K562 (cell line): ENCODE measurements around the gene PRDM16. TPM values are rescaled to one million over a fixed set of nuclear protein-coding genes. Genes with fewer than 3 reads are reported as not detected.

ENCODE experiments used
- ATAC-seq: fragments of 200-7000 bp; cut with Tn5 transposase; 3 replicates; pipeline ENCODE4 v1.9.1; 2020; ENCODE audit warnings: moderate library complexity
- BruUV-seq: library from RNA; stranded (reverse); fragments of 400-500 nt; replicated peaks from 2 replicates; lab custom pipeline; 2021; lab: Mats Ljungman, UMichigan
- CTCF ChIA-PET: fragments of 300-600 bp; formaldehyde crosslinking; extraction: SDS; loops from one replicate; lab custom pipeline; 2021; ENCODE audit warnings: low intra/inter-chr PET ratio; lab: Yijun Ruan, JAX
- POLR2A ChIA-PET: fragments of 300-600, 350-650 bp; sonication (Branson Sonifier 250); formaldehyde crosslinking; extraction: SDS; loops from one replicate; lab custom pipeline; 2021; ENCODE audit warnings: antibody characterized with exemption, inconsistent platforms; lab: Yijun Ruan, JAX
- DNase-seq, 4 experiments: peaks; one replicate each; pipeline versions ENCODE4 v3.0.0 to v3.0.0-alpha.2; 2011 to 2018; ENCODE audit warnings: low spot score in 3 of 4, mixed read lengths in 3 of 4; ENCODE audit errors: extremely low read depth in 1 of 4
- FAIRE-seq: peaks from 2 replicates; lab custom pipeline; 2011; peaks lifted over from hg19 to GRCh38; lab: Jason Lieb, UNC
- H2AFZ ChIP-seq: 2 replicates; pipeline ENCODE4 v1.6.0; 2011; ENCODE audit warnings: low read depth, low read length, control low read depth, inconsistent platforms
- H3K27ac ChIP-seq: fragments of 200-600 bp; 3 replicates; pipeline ENCODE4 v1.8.0; 2011; ENCODE audit warnings: low read depth, mild to moderate bottlenecking, control low read depth, inconsistent platforms, low read length, moderate library complexity, mixed read lengths; ENCODE audit errors: extremely low read depth
- H3K27me3 ChIP-seq, 2 experiments: fragments of 300-600 bp in 1 of 2; 2 replicates in 1 of 2; 3 replicates in 1 of 2; pipeline versions ENCODE4 v1.6.0 to v1.8.0; 2011; ENCODE audit warnings: inconsistent platforms in 2 of 2, low read length in 2 of 2, mild to moderate bottlenecking in 1 of 2, mixed read lengths in 1 of 2, moderate library complexity in 1 of 2; ENCODE audit not compliant: control insufficient read depth in 2 of 2, insufficient read depth in 2 of 2
- H3K36me3 ChIP-seq: fragments of 300-600 bp; 3 replicates; pipeline ENCODE4 v1.8.0; 2011; ENCODE audit warnings: mild to moderate bottlenecking, low read length, inconsistent platforms; ENCODE audit not compliant: control insufficient read depth, insufficient read depth
- H3K4me1 ChIP-seq, 2 experiments: fragments of 200-600 bp in 1 of 2; replicated peaks in 1 of 2; 2 replicates in 1 of 2; 3 replicates in 1 of 2; pipeline versions ENCODE4 v1.5.1 to v1.8.0; 2011; ENCODE audit warnings: inconsistent platforms in 2 of 2, low read length in 2 of 2, mild to moderate bottlenecking in 1 of 2, mixed read lengths in 1 of 2, moderate library complexity in 1 of 2; ENCODE audit not compliant: control insufficient read depth in 2 of 2, insufficient read depth in 2 of 2
- H3K4me2 ChIP-seq: 2 replicates; pipeline ENCODE4 v1.6.1; 2011; ENCODE audit warnings: low read length, control low read depth, inconsistent platforms, mixed read lengths; ENCODE audit not compliant: insufficient read depth
- H3K4me3 ChIP-seq: fragments of 200-600 bp; sonication (generic), shearing (Covaris generic); 2 replicates; pipeline ENCODE4 v1.5.1; 2016; ENCODE audit warnings: control low read depth, inconsistent platforms
- H3K79me2 ChIP-seq: fragments of 200-600 bp; 3 replicates; pipeline ENCODE4 v1.8.0; 2011; ENCODE audit warnings: low read length, inconsistent platforms; ENCODE audit not compliant: control insufficient read depth, insufficient read depth
- H3K9ac ChIP-seq, 2 experiments: 2 replicates each; pipeline versions ENCODE4 v1.6.0 to v1.6.1; 2011; ENCODE audit warnings: low read depth in 2 of 2, low read length in 2 of 2, control low read depth in 1 of 2, inconsistent platforms in 1 of 2, mild to moderate bottlenecking in 1 of 2, mixed read lengths in 1 of 2; ENCODE audit not compliant: insufficient read depth in 1 of 2
- H3K9me1 ChIP-seq: one replicate; pipeline ENCODE4 v1.6.0; 2011; ENCODE audit warnings: inconsistent platforms, mild to moderate bottlenecking, low read length, moderate library complexity; ENCODE audit not compliant: control insufficient read depth, insufficient read depth
- H3K9me3 ChIP-seq: replicated peaks from 2 replicates; pipeline ENCODE4 v1.5.1; 2011; ENCODE audit warnings: low read depth, low read length, inconsistent platforms; ENCODE audit not compliant: control insufficient read depth, insufficient read depth
- H4K20me1 ChIP-seq: replicated peaks from 2 replicates; pipeline ENCODE4 v1.6.1; 2011; ENCODE audit warnings: low read length, inconsistent platforms, mixed read lengths; ENCODE audit not compliant: control insufficient read depth, insufficient read depth
- FOXA3 ChIP-seq, 2 experiments: fragments of 450-650 bp in 1 of 2; sonication (generic) in 1 of 2; formaldehyde crosslinking; IDR thresholded peaks in 1 of 2; conservative IDR thresholded peaks in 1 of 2; 2 replicates each; pipeline versions ENCODE4 v1.4.0 to v1.8.0; 2020 to 2022; ENCODE audit warnings: mild to moderate bottlenecking in 2 of 2, missing genetic modification reagents in 1 of 2
- GABPB1 ChIP-seq: sonication (generic); formaldehyde crosslinking; IDR thresholded peaks from 2 replicates; pipeline ENCODE4 v1.8.0; 2022; ENCODE audit warnings: mild to moderate bottlenecking, missing genetic modification reagents
- NFE2L1 ChIP-seq: fragments of 450-650 bp; IDR thresholded peaks from 2 replicates; pipeline ENCODE4 v1.6.1; 2016; ENCODE audit warnings: missing genetic modification characterization, low read depth, mild to moderate bottlenecking, missing compliant biosample characterization, moderate library complexity, borderline replicate concordance
- SMAD4 ChIP-seq: fragments of 250-450 bp; sonication (Bioruptor Pico); conservative IDR thresholded peaks from 2 replicates; pipeline ENCODE4 v1.8.0; 2021; ENCODE audit warnings: inconsistent platforms, mild to moderate bottlenecking, moderate library complexity
- ZEB2 ChIP-seq: fragments of 450-650 bp; IDR thresholded peaks from 2 replicates; pipeline ENCODE4 v1.6.1; 2016
- ZNF143 ChIP-seq: sonication (generic); formaldehyde crosslinking; IDR thresholded peaks from 2 replicates; pipeline ENCODE4 v1.9.0; 2022; ENCODE audit warnings: mild to moderate bottlenecking, missing genetic modification reagents
- ZNF253 ChIP-seq: fragments of 250-450 bp; sonication (Bioruptor Pico); conservative IDR thresholded peaks from 2 replicates; pipeline ENCODE4 v1.6.1; 2021; ENCODE audit warnings: mild to moderate bottlenecking
- ZNF668 ChIP-seq: fragments of 250-450 bp; sonication (Bioruptor Pico); IDR thresholded peaks from 2 replicates; pipeline ENCODE4 v1.8.0; 2022; ENCODE audit warnings: mild to moderate bottlenecking, inconsistent platforms
- WGBS: fragments of 100-300 bp; shearing (Covaris generic); methylation state at CpG from one replicate; pipeline ENCODE4 v1.1.6; 2016; ENCODE audit warnings: low coverage, mixed read lengths; ENCODE audit not compliant: insufficient coverage; ENCODE audit errors: missing lambda C conversion rate; 5-methylcytosine and 5-hydroxymethylcytosine counted together
- in situ Hi-C: fragments of 300-500 bp; cut with MboI; formaldehyde crosslinking; loops from 4 replicates; pipeline ENCODE4 v1.15.0; 2018; ENCODE audit warnings: inconsistent platforms, mixed read lengths
- intact Hi-C: fragments of 100-400 bp; cut with micrococcal nuclease; formaldehyde crosslinking; loops from 2 replicates; pipeline ENCODE4 v1.14.2; 2022
- polyA plus RNA-seq, 8 experiments: library from polyadenylated mRNA; depleted of rRNA in 4 of 8; stranded (reverse) in 5 of 8; unstranded in 3 of 8; fragments of >200 nt; fragmentation: Nextera tagmentation in 2 of 8; fragmentation: Illumina TruSeq in 1 of 8; extraction: Ambion mirVana in 2 of 8; extraction: Trizol in 1 of 8; gene quantifications; 2 replicates each; pipeline versions ENCODE4 v1.2.1 to v1.2.3, GENCODE V29; 2011 to 2014; ENCODE audit warnings: inconsistent platforms in 1 of 8, missing spikeins in 1 of 8
- total RNA-seq, 7 experiments: library from RNA; depleted of rRNA in 6 of 7; stranded (reverse); fragments of >200 nt in 6 of 7; fragmentation: Illumina TruSeq in 2 of 7; extraction: Trizol in 2 of 7; gene quantifications; 2 replicates each; pipeline versions ENCODE4 v1.2.1 to v1.2.3, GENCODE V29; 2011 to 2021; ENCODE audit warnings: low replicate concordance in 1 of 7
- TF ChIP-seq, protein P1 (sequence below): fragments of 450-650 bp; IDR thresholded peaks from 2 replicates; pipeline ENCODE4 v1.6.1; 2017; ENCODE audit warnings: antibody characterized with exemption, mild to moderate bottlenecking

PRDM16 gene
- total and polyA plus RNA-seq, 9 of the 15 experiments (the other 6 are each of a cell fraction or from before 2014, with no cell fraction given): 0.10 to 0.27 TPM; not detected in 7

GRCh38 chr1:3267550-3268270, 198.7 kb downstream of the PRDM16 start:
- no peaks in the 10 kb centered on the region for H3K79me2 ChIP-seq
- in situ Hi-C loops (no loop called here), intact Hi-C loops (no loop called here)
- no TSS peak for BruUV-seq
- WGBS: under 1% methylated on average over 43 of the region's 43 CpGs
- H3K9me3 ChIP-seq: no peaks in the 10 kb centered on the region
- H3K4me3 ChIP-seq: no peak overlapping the region
- TF ChIP-seq ZNF253 (CRISPR knock-in tag) (no peak), GABPB1 (CRISPR knock-in tag) (no peak), FOXA3 (CRISPR knock-in tag; conservative IDR thresholded peaks at IDR 0.05 in 1 of 2, IDR thresholded peaks at IDR 0.05 in 1 of 2) (no peak), ZNF143 (CRISPR knock-in tag) (no peak), NFE2L1 (no peak), ZNF668 (CRISPR knock-in tag) (no peak), ZEB2 (no peak), SMAD4 (CRISPR knock-in tag) (no peak)
- TF ChIP-seq, protein P1, sequence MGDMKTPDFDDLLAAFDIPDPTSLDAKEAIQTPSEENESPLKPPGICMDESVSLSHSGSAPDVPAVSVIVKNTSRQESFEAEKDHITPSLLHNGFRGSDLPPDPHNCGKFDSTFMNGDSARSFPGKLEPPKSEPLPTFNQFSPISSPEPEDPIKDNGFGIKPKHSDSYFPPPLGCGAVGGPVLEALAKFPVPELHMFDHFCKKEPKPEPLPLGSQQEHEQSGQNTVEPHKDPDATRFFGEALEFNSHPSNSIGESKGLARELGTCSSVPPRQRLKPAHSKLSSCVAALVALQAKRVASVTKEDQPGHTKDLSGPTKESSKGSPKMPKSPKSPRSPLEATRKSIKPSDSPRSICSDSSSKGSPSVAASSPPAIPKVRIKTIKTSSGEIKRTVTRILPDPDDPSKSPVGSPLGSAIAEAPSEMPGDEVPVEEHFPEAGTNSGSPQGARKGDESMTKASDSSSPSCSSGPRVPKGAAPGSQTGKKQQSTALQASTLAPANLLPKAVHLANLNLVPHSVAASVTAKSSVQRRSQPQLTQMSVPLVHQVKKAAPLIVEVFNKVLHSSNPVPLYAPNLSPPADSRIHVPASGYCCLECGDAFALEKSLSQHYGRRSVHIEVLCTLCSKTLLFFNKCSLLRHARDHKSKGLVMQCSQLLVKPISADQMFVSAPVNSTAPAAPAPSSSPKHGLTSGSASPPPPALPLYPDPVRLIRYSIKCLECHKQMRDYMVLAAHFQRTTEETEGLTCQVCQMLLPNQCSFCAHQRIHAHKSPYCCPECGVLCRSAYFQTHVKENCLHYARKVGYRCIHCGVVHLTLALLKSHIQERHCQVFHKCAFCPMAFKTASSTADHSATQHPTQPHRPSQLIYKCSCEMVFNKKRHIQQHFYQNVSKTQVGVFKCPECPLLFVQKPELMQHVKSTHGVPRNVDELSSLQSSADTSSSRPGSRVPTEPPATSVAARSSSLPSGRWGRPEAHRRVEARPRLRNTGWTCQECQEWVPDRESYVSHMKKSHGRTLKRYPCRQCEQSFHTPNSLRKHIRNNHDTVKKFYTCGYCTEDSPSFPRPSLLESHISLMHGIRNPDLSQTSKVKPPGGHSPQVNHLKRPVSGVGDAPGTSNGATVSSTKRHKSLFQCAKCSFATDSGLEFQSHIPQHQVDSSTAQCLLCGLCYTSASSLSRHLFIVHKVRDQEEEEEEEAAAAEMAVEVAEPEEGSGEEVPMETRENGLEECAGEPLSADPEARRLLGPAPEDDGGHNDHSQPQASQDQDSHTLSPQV: no peak
- POLR2A ChIA-PET: interaction anchor here (1.2 kb wide), 1 partner anchor 33 kb away, joined by 5 read pairs; no protein-coding TSS in a partner anchor
- H3K27me3 ChIP-seq: peaks cover 18 to 62% of the 10 kb centered on the region in 2 experiments; a peak in 3 of 5 replicates
- H3K36me3 ChIP-seq: no peaks in the 10 kb centered on the region
- no peak overlapping the region for H3K4me2 ChIP-seq
- no peak overlapping the region for H3K27ac ChIP-seq
- peaks cover 11% of the 10 kb centered on the region for H4K20me1 ChIP-seq
- FAIRE-seq: no peak
- DNase-seq: no peak
- peaks cover 3% of the 10 kb centered on the region for H3K9me1 ChIP-seq
- H3K4me1 ChIP-seq: peaks cover 0 to 13% of the 10 kb centered on the region in 2 experiments; a peak in 1 of 5 replicates
- no peak overlapping the region for H3K9ac ChIP-seq
- CTCF ChIA-PET: no interaction called here
- no peak for ATAC-seq
- H2AFZ ChIP-seq: no peak overlapping the region
